CD4-positive, alpha-beta T cell treated with Interleukin-6 at 100 ng/mL for 8 hours (primary cell): ENCODE data around the gene GANAB.
"Not testable (repeated sequence)": the region's sequence is repeated elsewhere in the genome, so short reads cannot be mapped to it uniquely, and the experiment has no call there.

ENCODE experiments used
- DNase-seq: peaks from one replicate; pipeline ENCODE4 v3.0.0-alpha.2; 2020; ENCODE audit warnings: mixed read lengths, low spot score

Gene GANAB

GRCh38 chr11:62600367-62601121 is 45.9 kb downstream of the GANAB start:
- no peak for DNase-seq

- no peak for DNase-seq
These were observed 46.5 kb downstream of the GANAB start for GRCh38 chr11:62599901-62600300.

GRCh38 chr11:62599069-62599696 is 47.2 kb downstream of the GANAB start:
- DNase-seq = peak; percentile 99

- DNase-seq = no peak
These were observed 51.3 kb downstream of the GANAB start for GRCh38 chr11:62595124-62595523.

GRCh38 chr11:62593434-62594044 is 52.9 kb downstream of the GANAB start:
- DNase-seq = peak; percentile 80

- DNase-seq = no peak
These were observed 53.4 kb downstream of the GANAB start for GRCh38 chr11:62592989-62593421.

GRCh38 chr11:62592146-62592815 is 54.1 kb downstream of the GANAB start:
- no peak for DNase-seq

- DNase-seq = peak; percentile 97
These were observed 54.8 kb downstream of the GANAB start, which contains the start of gene TUT1 for GRCh38 chr11:62591448-62592145. Gene TUT1, minus strand, starts transcription at chr11:62591523. Its CDS starts 38 bp downstream, at chr11:62591485.

- DNase-seq = no peak
These were observed 57.3 kb downstream of the GANAB start for GRCh38 chr11:62588966-62589637.

- not testable (repeated sequence) for DNase-seq
These were observed 61.1 kb downstream of the GANAB start for GRCh38 chr11:62585356-62585755.

GRCh38 chr11:62581735-62582134 is 64.7 kb downstream of the GANAB start:
- not testable (repeated sequence) for DNase-seq

GRCh38 chr11:62580959-62581715 is 65.3 kb downstream of the GANAB start:
- no peak for DNase-seq

GRCh38 chr11:62579252-62579651 is 67.2 kb downstream of the GANAB start:
- no peak for DNase-seq

- no peak for DNase-seq
These were observed 67.9 kb downstream of the GANAB start for GRCh38 chr11:62578541-62578940.

- no peak for DNase-seq
These were observed 69.2 kb downstream of the GANAB start for GRCh38 chr11:62577046-62577714.

- no peak for DNase-seq
These were observed 70.6 kb downstream of the GANAB start for GRCh38 chr11:62575837-62576236.

GRCh38 chr11:62575156-62575555 is 71.3 kb downstream of the GANAB start:
- no peak for DNase-seq
